HCT116 (cell line): Measurements from ENCODE around the gene TRPM8. TPM values are rescaled to one million over a fixed set of nuclear protein-coding genes. Genes with fewer than 3 reads are reported as not detected.

Experiments
- ATAC-seq: fragments of 200-7000 bp; cut with Tn5 transposase; 2 replicates; pipeline ENCODE4 v1.9.1; 2020; ENCODE audit warnings: mild to moderate bottlenecking, moderate library complexity
- BruUV-seq: library from RNA; stranded (reverse); fragments of 400-500 nt; replicated peaks from 2 replicates; lab custom pipeline; 2021; lab: Mats Ljungman, UMichigan
- CTCF ChIA-PET: fragments of 300-600 bp; sonication (Branson Sonifier 250); formaldehyde crosslinking; loops from one replicate; lab custom pipeline; 2021; ENCODE audit warnings: antibody characterized with exemption; lab: Charles Lee
- POLR2A ChIA-PET: fragments of 300-600, 350-600 bp; sonication (Branson Sonifier 250); formaldehyde crosslinking; loops from one replicate; lab custom pipeline; 2021; ENCODE audit warnings: antibody characterized with exemption; lab: Charles Lee
- RAD21 ChIA-PET, 2 experiments: fragments of 300-600 bp; sonication (Branson Sonifier 250); formaldehyde crosslinking; loops; one replicate each; lab custom pipeline; 2023; ENCODE audit warnings: low total read pairs in 2 of 2; ENCODE audit not compliant: uncharacterized antibody in 2 of 2, unreplicated experiment in 2 of 2, low non-redundant PET in 1 of 2; lab: Charles Lee
- DNase-seq: peaks from one replicate; pipeline ENCODE4 v3.0.0-alpha.2; 2010; ENCODE audit warnings: low read depth, low spot score
- H2AFZ ChIP-seq: fragments of 200-600 bp; shearing (Covaris generic), sonication (generic); 2 replicates; pipeline ENCODE4 v1.6.1; 2017; ENCODE audit warnings: low read depth, mixed run types, mixed read lengths, antibody characterized with exemption, low read length; ENCODE audit not compliant: poor library complexity, severe bottlenecking
- H3K27ac ChIP-seq: 2 replicates; pipeline ENCODE4 v1.5.1; 2012; ENCODE audit warnings: low read depth, low read length
- H3K27me3 ChIP-seq: fragments of 200-600 bp; sonication (generic); 2 replicates; pipeline ENCODE4 v1.6.1; 2016; ENCODE audit warnings: mixed run types, low read length, mixed read lengths; ENCODE audit not compliant: insufficient read depth
- H3K36me3 ChIP-seq, 2 experiments: fragments of 200-500 bp in 1 of 2; fragments of 200-600 bp in 1 of 2; sonication (Bioruptor generic) in 1 of 2; sonication (generic) in 1 of 2; 2 replicates each; pipeline versions ENCODE4 v1.5.1 to v1.6.1; 2014 to 2016; ENCODE audit warnings: low read length in 2 of 2, inconsistent platforms in 1 of 2, mixed read lengths in 1 of 2, mixed run types in 1 of 2; ENCODE audit not compliant: insufficient read depth in 2 of 2, control insufficient read depth in 1 of 2
- H3K4me1 ChIP-seq, 2 experiments: fragments of 200-600 bp in 1 of 2; sonication (generic) in 1 of 2; 2 replicates each; pipeline versions ENCODE4 v1.5.1 to v1.6.1; 2012 to 2017; ENCODE audit warnings: low read length in 2 of 2, inconsistent platforms in 1 of 2, mild to moderate bottlenecking in 1 of 2, mixed read lengths in 1 of 2, mixed run types in 1 of 2, moderate library complexity in 1 of 2; ENCODE audit not compliant: insufficient read depth in 2 of 2, control insufficient read depth in 1 of 2
- H3K4me2 ChIP-seq: fragments of 200-600 bp; sonication (generic); 2 replicates; pipeline ENCODE4 v1.6.1; 2017; ENCODE audit warnings: mixed run types, low read length, mixed read lengths
- H3K4me3 ChIP-seq, 2 experiments: fragments of 200-600 bp in 1 of 2; sonication (generic) in 1 of 2; replicated peaks in 1 of 2; 2 replicates each; pipeline ENCODE4 v1.5.1; 2011 to 2016; ENCODE audit warnings: low read length in 2 of 2, control low read depth in 1 of 2, low read depth in 1 of 2, mild to moderate bottlenecking in 1 of 2, mixed read lengths in 1 of 2, mixed run types in 1 of 2
- H3K79me2 ChIP-seq: fragments of 200-600 bp; sonication (generic); 2 replicates; pipeline ENCODE4 v1.6.1; 2017; ENCODE audit warnings: mild to moderate bottlenecking, mixed run types, low read length, moderate library complexity, mixed read lengths; ENCODE audit not compliant: insufficient read depth
- H3K9ac ChIP-seq: fragments of 200-600 bp; sonication (generic); 2 replicates; pipeline ENCODE4 v1.6.1; 2016; ENCODE audit warnings: low read length, mixed read lengths
- H3K9me2 ChIP-seq: fragments of 200-600 bp; sonication (generic), shearing (Covaris generic); 2 replicates; pipeline ENCODE4 v1.6.1; 2017; ENCODE audit warnings: mixed run types, mild to moderate bottlenecking, moderate library complexity; ENCODE audit not compliant: insufficient read depth
- H3K9me3 ChIP-seq, 2 experiments: fragments of 200-500 bp in 1 of 2; fragments of 200-600 bp in 1 of 2; sonication (Bioruptor generic) in 1 of 2; sonication (generic) in 1 of 2; 2 replicates each; pipeline ENCODE4 v1.6.1; 2014 to 2017; ENCODE audit warnings: low read length in 2 of 2, mixed read lengths in 2 of 2, inconsistent platforms in 1 of 2, low read depth in 1 of 2, mild to moderate bottlenecking in 1 of 2, mixed run types in 1 of 2, moderate library complexity in 1 of 2; ENCODE audit not compliant: control insufficient read depth in 1 of 2, insufficient read depth in 1 of 2
- H4K20me1 ChIP-seq: fragments of 200-600 bp; sonication (generic), shearing (Covaris generic); 2 replicates; pipeline ENCODE4 v1.6.1; 2017; ENCODE audit warnings: mixed run types, mild to moderate bottlenecking, moderate library complexity; ENCODE audit not compliant: insufficient read depth
- CBX3 ChIP-seq: IDR thresholded peaks from 2 replicates; pipeline ENCODE4 v1.6.1; 2012; ENCODE audit warnings: low read depth
- CEBPB ChIP-seq: IDR thresholded peaks from 2 replicates; pipeline ENCODE4 v1.6.1; 2012; ENCODE audit warnings: low read depth
- EGR1 ChIP-seq: IDR thresholded peaks from 2 replicates; pipeline ENCODE4 v1.6.1; 2012; ENCODE audit warnings: low read depth
- ELF1 ChIP-seq: IDR thresholded peaks from 2 replicates; pipeline ENCODE4 v1.6.1; 2012; ENCODE audit warnings: low read depth, borderline replicate concordance
- EZH2 ChIP-seq: fragments of 200-600 bp; sonication (generic); IDR thresholded peaks from 2 replicates; pipeline ENCODE4 v1.6.1; 2017; ENCODE audit warnings: antibody characterized with exemption, mixed run types
- EZH2phosphoT487 ChIP-seq: fragments of 200-600 bp; IDR thresholded peaks from 2 replicates; pipeline ENCODE4 v1.6.1; 2018; ENCODE audit warnings: antibody characterized with exemption, borderline replicate concordance
- FOSL1 ChIP-seq: IDR thresholded peaks from 2 replicates; pipeline ENCODE4 v1.6.1; 2012; ENCODE audit warnings: low read depth
- POLR2A ChIP-seq: IDR thresholded peaks from 2 replicates; pipeline ENCODE4 v1.7.0; 2011; ENCODE audit warnings: borderline replicate concordance; ENCODE audit not compliant: insufficient read depth, insufficient read length; ENCODE audit errors: extremely low read depth
- POLR2AphosphoS5 ChIP-seq: IDR thresholded peaks from 2 replicates; pipeline ENCODE4 v1.6.1; 2011; ENCODE audit warnings: mild to moderate bottlenecking, low read depth, low read length, moderate library complexity
- RAD21 ChIP-seq: IDR thresholded peaks from 2 replicates; pipeline ENCODE4 v1.6.1; 2012; ENCODE audit warnings: low read depth, mild to moderate bottlenecking
- SRF ChIP-seq: IDR thresholded peaks from 2 replicates; pipeline ENCODE4 v1.6.1; 2012; ENCODE audit warnings: low read depth
- YY1 ChIP-seq: IDR thresholded peaks from 2 replicates; pipeline ENCODE4 v1.6.1; 2011; ENCODE audit warnings: low read length, low read depth, moderate library complexity, mild to moderate bottlenecking; ENCODE audit not compliant: insufficient replicate concordance; ENCODE audit errors: extremely low read depth
- ZFX ChIP-seq: fragments of 450-650 bp; IDR thresholded peaks from 2 replicates; pipeline ENCODE4 v1.6.1; 2017
- intact Hi-C: fragments of 100-400 bp; cut with micrococcal nuclease; formaldehyde crosslinking; loops from 2 replicates; pipeline ENCODE4 v1.10.0; 2022
- total RNA-seq: library from RNA; stranded (reverse); gene quantifications from one replicate; pipeline ENCODE4 v1.2.1, GENCODE V29; 2021; ENCODE audit not compliant: unreplicated experiment
- TF ChIP-seq, protein P1 (sequence below): IDR thresholded peaks from 2 replicates; pipeline ENCODE4 v1.6.1; 2011; ENCODE audit warnings: mild to moderate bottlenecking, low read length, moderate library complexity; ENCODE audit not compliant: insufficient replicate concordance; ENCODE audit errors: extremely low read depth
- TF ChIP-seq, protein P2 (sequence below): IDR thresholded peaks from 2 replicates; pipeline ENCODE4 v1.6.1; 2012

TRPM8 gene
- total RNA-seq, 1 experiment from 2014 or later = 0.39 TPM

DNA sequence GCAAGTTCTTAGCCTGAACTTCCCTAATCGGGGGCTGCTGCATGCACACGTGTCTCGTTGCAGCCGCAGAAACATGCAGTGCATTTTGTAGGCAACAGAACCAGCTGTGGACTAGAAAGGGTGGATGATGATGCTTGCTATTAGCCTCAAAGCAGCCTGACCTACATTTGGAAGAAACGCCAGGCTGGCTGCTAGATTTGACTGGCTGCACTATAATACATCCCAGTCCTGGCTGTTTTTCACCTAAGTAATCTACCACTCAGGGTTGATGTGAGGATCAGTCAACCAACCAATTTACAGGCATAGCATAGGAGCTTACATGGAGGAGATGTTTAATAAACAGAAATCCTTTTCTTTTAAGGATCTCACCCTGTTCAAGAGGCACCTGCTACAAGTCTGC is 77.0 kb downstream of the TRPM8 start:
- Histone ChIP-seq H4K20me1 (no peaks in the 10 kb centered on the region), H2AFZ (no peak overlapping the region), H3K27me3 (no peaks in the 10 kb centered on the region; the same call in 1 of the 2 replicates), H3K79me2 (no peaks in the 10 kb centered on the region), H3K9me2 (no peaks in the 10 kb centered on the region), H3K4me3 (no peak overlapping the region), H3K9me3 (no peaks in the 10 kb centered on the region), H3K27ac (no peak overlapping the region), H3K4me1 (no peaks in the 10 kb centered on the region), H3K4me2 (no peak overlapping the region), H3K36me3 (no peaks in the 10 kb centered on the region), H3K9ac (no peak overlapping the region)
- intact Hi-C loops = no loop called here
- ChIA-PET RAD21 (no interaction called here), POLR2A (no interaction called here), CTCF (no interaction called here)
- no peak for DNase-seq
- no peak for ATAC-seq
- no TSS peak for BruUV-seq
- TF ChIP-seq ZFX (no peak), POLR2A (no peak), POLR2AphosphoS5 (no peak), RAD21 (no peak), EZH2 (no peak), CEBPB (no peak), CBX3 (no peak), ELF1 (no peak), SRF (no peak), EZH2phosphoT487 (no peak), EGR1 (no peak), FOSL1 (no peak), YY1 (no peak)
- TF ChIP-seq, protein P1, sequence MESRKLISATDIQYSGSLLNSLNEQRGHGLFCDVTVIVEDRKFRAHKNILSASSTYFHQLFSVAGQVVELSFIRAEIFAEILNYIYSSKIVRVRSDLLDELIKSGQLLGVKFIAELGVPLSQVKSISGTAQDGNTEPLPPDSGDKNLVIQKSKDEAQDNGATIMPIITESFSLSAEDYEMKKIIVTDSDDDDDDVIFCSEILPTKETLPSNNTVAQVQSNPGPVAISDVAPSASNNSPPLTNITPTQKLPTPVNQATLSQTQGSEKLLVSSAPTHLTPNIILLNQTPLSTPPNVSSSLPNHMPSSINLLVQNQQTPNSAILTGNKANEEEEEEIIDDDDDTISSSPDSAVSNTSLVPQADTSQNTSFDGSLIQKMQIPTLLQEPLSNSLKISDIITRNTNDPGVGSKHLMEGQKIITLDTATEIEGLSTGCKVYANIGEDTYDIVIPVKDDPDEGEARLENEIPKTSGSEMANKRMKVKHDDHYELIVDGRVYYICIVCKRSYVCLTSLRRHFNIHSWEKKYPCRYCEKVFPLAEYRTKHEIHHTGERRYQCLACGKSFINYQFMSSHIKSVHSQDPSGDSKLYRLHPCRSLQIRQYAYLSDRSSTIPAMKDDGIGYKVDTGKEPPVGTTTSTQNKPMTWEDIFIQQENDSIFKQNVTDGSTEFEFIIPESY = no peak
- TF ChIP-seq, protein P2, sequence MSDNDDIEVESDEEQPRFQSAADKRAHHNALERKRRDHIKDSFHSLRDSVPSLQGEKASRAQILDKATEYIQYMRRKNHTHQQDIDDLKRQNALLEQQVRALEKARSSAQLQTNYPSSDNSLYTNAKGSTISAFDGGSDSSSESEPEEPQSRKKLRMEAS = no peak
